ENCODE results near the gene SNX27. TPM values are rescaled to one million over a fixed set of nuclear protein-coding genes. Genes with fewer than 3 reads are reported as not detected.
A peak's percentile ranks its signal among the peaks of the same experiment; 100 is the strongest.
"Not testable (repeated sequence)": the region's sequence is repeated elsewhere in the genome, so short reads cannot be mapped to it uniquely, and the experiment has no call there.

SNX27 gene
- total RNA-seq, 1 donor from 2014 or later, result 50.0 TPM

- no peak for DNase-seq (ENCODE audit: low spot score, unreplicated experiment)
- Mint-ChIP-seq H3K4me1 (ENCODE audit: low read depth) (peaks cover 2% of the 10 kb centered on the region), H3K36me3 (ENCODE audit: insufficient read depth) (peaks cover 7% of the 10 kb centered on the region), H3K27me3 (no peaks in the 10 kb centered on the region), H3K9me3 (ENCODE audit: low read depth) (peaks cover 5% of the 10 kb centered on the region), H3K4me3 (ENCODE audit: low read depth) (no peak overlapping the region), H3K27ac (peak overlapping the region; percentile 63)
- TF ChIP-seq, protein P1, sequence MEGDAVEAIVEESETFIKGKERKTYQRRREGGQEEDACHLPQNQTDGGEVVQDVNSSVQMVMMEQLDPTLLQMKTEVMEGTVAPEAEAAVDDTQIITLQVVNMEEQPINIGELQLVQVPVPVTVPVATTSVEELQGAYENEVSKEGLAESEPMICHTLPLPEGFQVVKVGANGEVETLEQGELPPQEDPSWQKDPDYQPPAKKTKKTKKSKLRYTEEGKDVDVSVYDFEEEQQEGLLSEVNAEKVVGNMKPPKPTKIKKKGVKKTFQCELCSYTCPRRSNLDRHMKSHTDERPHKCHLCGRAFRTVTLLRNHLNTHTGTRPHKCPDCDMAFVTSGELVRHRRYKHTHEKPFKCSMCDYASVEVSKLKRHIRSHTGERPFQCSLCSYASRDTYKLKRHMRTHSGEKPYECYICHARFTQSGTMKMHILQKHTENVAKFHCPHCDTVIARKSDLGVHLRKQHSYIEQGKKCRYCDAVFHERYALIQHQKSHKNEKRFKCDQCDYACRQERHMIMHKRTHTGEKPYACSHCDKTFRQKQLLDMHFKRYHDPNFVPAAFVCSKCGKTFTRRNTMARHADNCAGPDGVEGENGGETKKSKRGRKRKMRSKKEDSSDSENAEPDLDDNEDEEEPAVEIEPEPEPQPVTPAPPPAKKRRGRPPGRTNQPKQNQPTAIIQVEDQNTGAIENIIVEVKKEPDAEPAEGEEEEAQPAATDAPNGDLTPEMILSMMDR (IDR thresholded peaks at IDR 0.05; ENCODE audit: unreplicated experiment), result no peak
These were observed 26.2 kb upstream of the SNX27 start for GRCh38 chr1:151585622-151586021.

- no peak overlapping the region for H3K4me3 Mint-ChIP-seq (ENCODE audit: low read depth)
- no peak for DNase-seq (ENCODE audit: low spot score, unreplicated experiment)
- peaks cover 8% of the 10 kb centered on the region for H3K4me1 Mint-ChIP-seq (ENCODE audit: low read depth)
These were observed 20.9 kb upstream of the SNX27 start for GRCh38 chr1:151590961-151591360.

DNA sequence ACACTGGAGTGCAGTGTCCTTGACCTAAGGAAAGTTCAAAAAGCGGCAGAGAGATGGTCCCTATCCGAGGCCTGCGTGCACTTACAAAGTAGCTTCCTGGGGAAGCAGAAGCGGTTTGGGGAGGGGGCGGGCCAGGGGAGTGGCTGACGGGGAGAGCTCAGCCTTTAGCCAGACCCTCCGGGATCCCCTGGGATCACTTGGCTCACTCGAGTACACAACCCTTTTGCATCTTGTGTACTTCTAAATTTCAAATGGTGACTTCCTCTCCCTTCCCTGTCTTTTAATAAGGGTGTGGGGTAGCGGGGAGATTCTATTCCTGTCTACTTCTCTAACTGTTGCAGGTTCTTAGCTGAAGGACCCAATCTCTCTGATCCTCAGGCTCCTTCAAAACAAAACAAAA is 18.1 kb upstream of the SNX27 start:
- H3K36me3 Mint-ChIP-seq (ENCODE audit: insufficient read depth), result peaks cover 5% of the 10 kb centered on the region
- peaks cover 13% of the 10 kb centered on the region for H3K27me3 Mint-ChIP-seq
- H3K9me3 Mint-ChIP-seq (ENCODE audit: low read depth), result peaks cover 14% of the 10 kb centered on the region
- H3K4me1 Mint-ChIP-seq (ENCODE audit: low read depth), result peaks cover 20% of the 10 kb centered on the region
- peak overlapping the region; percentile 58 for H3K4me3 Mint-ChIP-seq (ENCODE audit: low read depth)
- TF ChIP-seq, protein P1 (IDR thresholded peaks at IDR 0.05; ENCODE audit: unreplicated experiment), result no peak
- peak overlapping the region; percentile 46 for H3K27ac Mint-ChIP-seq
- DNase-seq (ENCODE audit: low spot score, unreplicated experiment), result no peak

More at GRCh38 chr1:151590961-151591360, 20.9 kb upstream of the SNX27 start:
- peaks cover 14% of the 10 kb centered on the region for H3K9me3 Mint-ChIP-seq (ENCODE audit: low read depth)
- H3K27ac Mint-ChIP-seq, result no peak overlapping the region
- TF ChIP-seq, protein P1 (IDR thresholded peaks at IDR 0.05; ENCODE audit: unreplicated experiment), result no peak
- H3K27me3 Mint-ChIP-seq, result peaks cover 13% of the 10 kb centered on the region
- H3K36me3 Mint-ChIP-seq (ENCODE audit: insufficient read depth), result peaks cover 5% of the 10 kb centered on the region

DNA sequence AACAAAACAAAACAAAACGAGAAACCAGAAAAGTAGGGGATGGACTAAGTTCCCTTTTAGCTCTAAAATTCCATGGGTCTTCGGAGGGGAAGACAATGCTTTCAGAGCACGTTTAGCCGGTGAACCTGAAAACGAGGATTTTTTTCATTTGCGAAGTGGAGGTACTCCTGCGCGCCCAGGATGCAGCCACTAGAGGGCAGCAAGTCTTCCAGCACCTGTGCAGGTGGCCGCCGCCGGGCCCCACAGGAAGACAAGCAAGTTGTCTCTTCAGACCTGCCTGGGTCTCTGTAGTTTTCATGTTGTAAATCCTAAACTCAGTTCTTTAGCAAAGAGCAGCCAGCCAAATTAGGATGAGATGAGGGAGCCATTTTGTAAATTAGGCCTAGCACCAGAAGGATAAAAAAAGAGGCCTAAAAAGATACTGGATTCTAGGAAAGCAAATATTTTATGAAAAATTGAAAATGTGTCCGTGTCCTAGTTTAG is 17.7 kb upstream of the SNX27 start:
- DNase-seq (ENCODE audit: low spot score, unreplicated experiment), result peak; percentile 76
- H3K27me3 Mint-ChIP-seq, result peaks cover 13% of the 10 kb centered on the region
- H3K36me3 Mint-ChIP-seq (ENCODE audit: insufficient read depth), result peaks cover 5% of the 10 kb centered on the region
- H3K4me1 Mint-ChIP-seq (ENCODE audit: low read depth), result peaks cover 20% of the 10 kb centered on the region
- peaks cover 14% of the 10 kb centered on the region for H3K9me3 Mint-ChIP-seq (ENCODE audit: low read depth)
- peak overlapping the region; percentile 58 for H3K4me3 Mint-ChIP-seq (ENCODE audit: low read depth)
- H3K27ac Mint-ChIP-seq, result peak overlapping the region; percentile 46
- TF ChIP-seq, protein P1 (IDR thresholded peaks at IDR 0.05; ENCODE audit: unreplicated experiment), result peak; percentile 98

- TF ChIP-seq, protein P1 (IDR thresholded peaks at IDR 0.05; ENCODE audit: unreplicated experiment), result no peak
- peaks cover 13% of the 10 kb centered on the region for H3K27me3 Mint-ChIP-seq
- H3K4me3 Mint-ChIP-seq (ENCODE audit: low read depth), result no peak overlapping the region
- DNase-seq (ENCODE audit: low spot score, unreplicated experiment), result no peak
- H3K36me3 Mint-ChIP-seq (ENCODE audit: insufficient read depth), result no peaks in the 10 kb centered on the region
- H3K27ac Mint-ChIP-seq, result no peak overlapping the region
- H3K9me3 Mint-ChIP-seq (ENCODE audit: low read depth), result peaks cover 3% of the 10 kb centered on the region
- peaks cover 17% of the 10 kb centered on the region for H3K4me1 Mint-ChIP-seq (ENCODE audit: low read depth)
These were observed 15.5 kb upstream of the SNX27 start for GRCh38 chr1:151596166-151596953.

DNA sequence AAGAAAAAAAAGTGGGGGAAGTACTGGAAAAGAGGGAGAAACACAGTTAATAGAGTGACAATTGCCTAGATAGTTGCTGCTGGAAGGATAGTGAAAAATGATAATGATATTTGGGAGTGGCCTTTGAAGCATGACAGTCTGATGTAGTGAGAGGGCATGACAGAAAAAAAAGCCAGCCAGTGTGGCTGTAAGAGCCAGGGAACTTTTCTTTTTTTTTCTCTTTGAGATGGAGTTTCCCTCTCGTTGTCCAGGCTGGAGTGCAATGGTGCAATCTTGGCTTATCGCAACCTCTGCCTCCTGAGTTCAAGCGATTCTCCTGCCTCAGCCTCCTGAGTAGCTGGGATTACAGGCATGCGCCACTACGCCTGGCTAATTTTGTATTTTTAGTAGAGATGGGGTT is 9.3 kb upstream of the SNX27 start:
- H3K4me1 Mint-ChIP-seq (ENCODE audit: low read depth); H3K4me3 Mint-ChIP-seq (ENCODE audit: low read depth); DNase-seq (ENCODE audit: low spot score, unreplicated experiment); H3K9me3 Mint-ChIP-seq (ENCODE audit: low read depth); H3K27me3 Mint-ChIP-seq; H3K36me3 Mint-ChIP-seq (ENCODE audit: insufficient read depth); H3K27ac Mint-ChIP-seq: not testable (repeated sequence)

Measured in progenitor cell of endocrine pancreas (in vitro differentiated cells).